ENCODE data around the gene KNOP1.
A peak's percentile ranks its signal among the peaks of the same experiment; 100 is the strongest.

DNA sequence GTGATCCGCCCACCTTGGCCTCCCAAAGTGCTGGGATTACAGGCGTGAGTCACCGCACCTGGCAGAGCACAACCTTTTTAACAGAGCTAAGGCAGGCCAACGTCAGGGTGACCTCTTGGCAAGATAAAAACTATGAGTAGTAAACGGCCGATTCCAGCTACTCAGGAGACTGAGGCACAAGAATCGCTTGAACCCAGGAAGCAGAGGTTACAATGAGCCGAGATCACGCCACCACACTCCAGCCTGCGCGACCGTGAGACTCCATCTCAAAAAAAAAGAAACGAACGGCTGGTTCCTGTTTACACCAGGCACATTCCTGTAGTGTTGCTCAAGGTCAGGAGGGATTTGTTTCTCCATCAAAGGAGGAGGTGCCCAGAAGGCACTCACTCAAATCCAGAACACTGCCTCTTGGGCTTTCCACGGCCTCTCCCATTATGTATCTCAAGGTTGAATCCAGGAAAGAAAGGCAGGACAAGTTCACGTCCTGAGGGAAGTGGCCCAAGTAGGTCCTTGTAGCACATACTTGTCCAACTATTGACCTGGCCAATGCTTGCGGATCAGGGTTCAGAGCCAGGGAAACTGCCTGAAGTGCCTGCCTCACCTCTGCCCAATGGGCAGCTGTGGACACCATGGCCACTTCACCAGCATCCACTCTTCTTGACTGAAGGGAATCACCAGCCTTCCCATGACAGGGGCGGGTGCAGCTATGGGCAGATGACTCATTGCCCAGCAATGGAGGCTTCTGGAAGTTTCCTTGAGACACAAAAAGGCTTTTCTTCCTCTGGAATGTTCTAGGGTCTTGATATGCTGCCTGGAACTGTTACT is 13.5 kb downstream of the KNOP1 start:
- no peak for TF ChIP-seq CTCF (IDR thresholded peaks at IDR 0.05 in 8 of 11, conservative IDR thresholded peaks at IDR 0.05 in 3 of 11)
- TF ChIP-seq POLR2AphosphoS5 (IDR thresholded peaks at IDR 0.05): peak in 1 of 3 donors; percentile 48
